HFFc6 (cell line): Measurements from ENCODE around the gene SPOCK2. TPM values are rescaled to one million over a fixed set of nuclear protein-coding genes. Genes with fewer than 3 reads are reported as not detected.

Experiments
- DNase-seq: peaks from one replicate; pipeline ENCODE4 v3.0.0-alpha.2; 2018
- H3K27ac Mint-ChIP-seq: 2 replicates; pipeline ENCODE4 v1.8.0; 2020; ENCODE audit warnings: mild to moderate bottlenecking, mixed read lengths
- H3K27me3 Mint-ChIP-seq: 2 replicates; pipeline ENCODE4 v1.8.0; 2021; ENCODE audit warnings: mild to moderate bottlenecking, moderate library complexity, mixed read lengths; ENCODE audit not compliant: insufficient read depth
- H3K36me3 Mint-ChIP-seq: 2 replicates; pipeline ENCODE4 v1.8.0; 2021; ENCODE audit warnings: low read depth, mixed read lengths
- H3K4me1 Mint-ChIP-seq: 2 replicates; pipeline ENCODE4 v1.8.0; 2020; ENCODE audit warnings: low read depth, mixed read lengths
- H3K4me3 Mint-ChIP-seq: 2 replicates; pipeline ENCODE4 v1.8.0; 2020; ENCODE audit warnings: mild to moderate bottlenecking, moderate library complexity, mixed read lengths
- H3K9me3 Mint-ChIP-seq: 2 replicates; pipeline ENCODE4 v1.8.0; 2020; ENCODE audit warnings: mild to moderate bottlenecking, mixed read lengths
- CTCF ChIP-seq: fragments of 200-600 bp; sonication (generic); IDR thresholded peaks from 2 replicates; pipeline ENCODE4 v1.5.0; 2021; ENCODE audit warnings: antibody characterized with exemption, mild to moderate bottlenecking
- total RNA-seq, 6 experiments: library from RNA; stranded (reverse); fragmentation: NEBNext Ultra II Directional; extraction: Animal tissue kit (Norgen Biotek cat#: 25700); gene quantifications; 2 replicates in 1 of 6; 3 replicates in 5 of 6; pipeline ENCODE4 v1.2.3, GENCODE V29; 2021

SPOCK2 gene
- total RNA-seq, 6 experiments from 2014 or later = not detected

GRCh38 chr10:72092171-72092924, 4.0 kb upstream of the SPOCK2 start:
- DNase-seq = no peak
- H3K27ac Mint-ChIP-seq = no peak overlapping the region
- H3K27me3 Mint-ChIP-seq = peaks cover 10% of the 10 kb centered on the region
- H3K4me1 Mint-ChIP-seq = peaks cover 23% of the 10 kb centered on the region
- H3K4me3 Mint-ChIP-seq = no peak overlapping the region
- TF ChIP-seq CTCF = no peak
- peaks cover 14% of the 10 kb centered on the region; the same call in 1 of the 2 replicates for H3K36me3 Mint-ChIP-seq
- H3K9me3 Mint-ChIP-seq = no peaks in the 10 kb centered on the region

- H3K4me1 Mint-ChIP-seq = peaks cover 6% of the 10 kb centered on the region; the same call in 1 of the 2 replicates
- H3K27ac Mint-ChIP-seq = no peak overlapping the region
- H3K36me3 Mint-ChIP-seq = peaks cover 4% of the 10 kb centered on the region; the same call in 1 of the 2 replicates
- no peak overlapping the region for H3K4me3 Mint-ChIP-seq
- peaks cover 17% of the 10 kb centered on the region for H3K27me3 Mint-ChIP-seq
- no peak for DNase-seq
- no peaks in the 10 kb centered on the region for H3K9me3 Mint-ChIP-seq
- TF ChIP-seq CTCF = no peak
These were observed 2.0 kb upstream of the SPOCK2 start for GRCh38 chr10:72090326-72090725.

GRCh38 chr10:72089618-72090017, 1.3 kb upstream of the SPOCK2 start:
- H3K27me3 Mint-ChIP-seq = peaks cover 23% of the 10 kb centered on the region
- peaks cover 6% of the 10 kb centered on the region; the same call in 1 of the 2 replicates for H3K4me1 Mint-ChIP-seq
- H3K27ac Mint-ChIP-seq = no peak overlapping the region
- peaks cover 3% of the 10 kb centered on the region; the same call in 1 of the 2 replicates for H3K36me3 Mint-ChIP-seq
- TF ChIP-seq CTCF = no peak
- no peak for DNase-seq
- no peak overlapping the region for H3K4me3 Mint-ChIP-seq
- no peaks in the 10 kb centered on the region for H3K9me3 Mint-ChIP-seq

GRCh38 chr10:72088889-72089575, 681 bp upstream of the SPOCK2 start:
- Mint-ChIP-seq H3K27ac (no peak overlapping the region), H3K4me3 (no peak overlapping the region), H3K4me1 (peaks cover 6% of the 10 kb centered on the region; the same call in 1 of the 2 replicates), H3K9me3 (no peaks in the 10 kb centered on the region), H3K27me3 (peaks cover 23% of the 10 kb centered on the region), H3K36me3 (no peaks in the 10 kb centered on the region; the same call in 1 of the 2 replicates)
- DNase-seq = no peak
- no peak for TF ChIP-seq CTCF

GRCh38 chr10:72087392-72087968, 871 bp downstream of the SPOCK2 start:
- Mint-ChIP-seq H3K4me3 (no peak overlapping the region), H3K27me3 (peaks cover 23% of the 10 kb centered on the region), H3K27ac (no peak overlapping the region), H3K36me3 (no peaks in the 10 kb centered on the region), H3K9me3 (no peaks in the 10 kb centered on the region), H3K4me1 (peaks cover 6% of the 10 kb centered on the region; the same call in 1 of the 2 replicates)
- TF ChIP-seq CTCF = no peak
- no peak for DNase-seq
